GM19043 (cell line): ENCODE results near the gene TSEN54.

Experiments
- ATAC-seq: cut with Tn5 transposase; IDR thresholded peaks from one replicate; pipeline ENCODE4 v1.9.1; 2021; ENCODE audit warnings: low read depth; ENCODE audit not compliant: unreplicated experiment

The TSEN54 gene

DNA sequence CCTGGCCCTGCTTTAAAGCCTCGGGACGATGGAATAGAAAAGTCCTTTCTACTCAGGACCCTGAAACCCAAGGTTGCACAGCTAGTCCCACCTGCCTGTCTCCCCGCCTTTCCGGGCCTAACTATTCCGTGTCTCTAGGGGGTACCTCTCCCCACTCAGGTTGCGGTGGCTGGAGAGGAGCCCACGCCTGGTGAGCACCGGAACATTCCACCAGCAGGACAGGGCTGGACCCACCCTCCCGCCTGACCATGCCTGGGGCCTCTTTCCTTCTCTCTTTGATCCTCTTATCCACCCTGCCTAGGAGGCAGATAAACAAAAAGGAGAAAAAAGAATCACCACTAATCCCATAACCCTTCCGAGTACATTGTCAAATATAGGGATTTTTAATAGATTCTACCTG lies 20.0 kb downstream of the TSEN54 start:
- no peak for ATAC-seq

DNA sequence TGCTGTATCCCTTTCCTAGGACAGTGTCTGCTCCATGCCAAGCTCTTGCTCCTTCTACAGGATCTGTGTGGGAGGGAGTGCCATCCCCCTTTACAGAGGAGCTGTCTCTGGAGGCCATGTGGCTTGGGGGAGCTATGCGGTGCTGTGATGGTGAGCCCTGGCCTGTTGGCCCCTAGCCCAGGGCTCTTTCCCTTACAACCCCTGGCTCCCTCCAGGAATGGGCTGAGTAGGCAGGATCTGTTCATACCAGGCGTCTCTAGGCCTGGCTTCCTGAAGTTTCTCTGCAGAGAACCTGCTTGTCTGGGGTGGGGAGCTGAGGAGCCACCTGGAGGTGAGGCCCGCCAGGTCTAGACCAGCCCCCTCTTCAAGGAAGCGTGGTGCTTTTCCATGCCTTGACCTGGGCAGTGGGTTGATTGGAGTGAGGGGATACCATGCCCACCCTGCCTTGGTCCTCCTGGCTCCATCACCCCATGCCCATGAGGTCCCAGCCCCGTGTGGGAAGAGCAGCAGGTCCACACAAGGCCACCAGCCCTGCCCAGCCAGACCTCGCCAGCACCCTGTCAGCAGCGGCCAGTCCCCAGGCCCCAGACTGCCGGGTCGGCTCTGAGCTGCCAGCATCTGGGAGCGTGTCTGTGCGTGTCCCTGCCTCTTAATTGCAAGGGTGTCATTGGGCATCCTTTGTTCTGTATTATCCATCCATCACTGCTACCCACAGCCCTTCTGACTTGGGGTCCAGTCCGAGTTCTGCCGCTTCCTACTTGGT lies 23.8 kb downstream of the TSEN54 start:
- ATAC-seq: no peak

DNA sequence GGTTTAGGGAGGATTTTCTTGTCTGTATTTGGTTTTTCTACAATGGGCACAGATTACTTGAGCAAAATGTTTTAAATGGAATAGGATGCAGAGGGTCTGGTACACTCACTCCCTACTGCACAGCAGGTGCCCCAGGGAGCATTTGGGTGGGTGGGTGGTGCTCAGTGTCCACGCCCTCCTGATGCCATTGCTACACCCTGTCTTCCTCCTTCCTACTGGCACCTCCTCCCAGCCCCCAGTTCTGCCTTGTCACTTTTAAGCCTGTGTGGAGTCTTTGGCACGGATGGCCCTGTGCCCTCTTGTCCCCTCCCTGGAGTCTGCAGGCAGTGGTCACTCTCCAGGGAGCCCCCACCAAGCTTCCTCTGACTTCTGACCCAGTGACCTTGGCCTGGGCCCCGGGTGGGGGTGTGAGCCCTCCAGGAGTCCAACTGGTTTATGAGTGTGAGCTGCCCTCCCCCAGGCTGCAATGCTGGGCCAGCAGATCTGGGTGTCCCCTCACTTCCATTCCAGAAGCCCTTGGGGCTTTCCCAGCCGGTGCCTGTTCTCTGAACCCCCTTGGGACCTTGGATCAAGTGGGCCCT lies 24.7 kb downstream of the TSEN54 start:
- ATAC-seq: no peak

DNA sequence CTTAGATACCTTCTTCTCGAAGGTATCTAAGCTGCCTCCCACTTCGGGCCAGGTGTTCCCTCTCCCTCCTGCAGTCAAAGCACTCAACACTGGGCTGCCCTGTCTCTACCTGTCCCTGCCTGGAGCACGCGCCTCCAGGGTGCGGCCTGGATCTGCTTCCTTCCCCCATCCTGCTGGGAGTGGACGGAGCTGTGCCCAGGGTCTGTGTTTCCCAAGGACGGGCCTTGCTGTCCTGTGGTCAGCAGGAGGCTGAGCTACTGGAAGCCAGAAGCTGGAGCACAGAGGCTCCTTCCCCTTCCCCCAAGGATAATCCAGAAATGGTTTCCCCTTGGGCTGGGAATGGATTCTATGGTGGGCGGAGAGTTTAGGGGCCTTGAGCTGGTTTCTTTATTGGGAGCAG lies 25.9 kb downstream of the TSEN54 start:
- ATAC-seq: no peak

DNA sequence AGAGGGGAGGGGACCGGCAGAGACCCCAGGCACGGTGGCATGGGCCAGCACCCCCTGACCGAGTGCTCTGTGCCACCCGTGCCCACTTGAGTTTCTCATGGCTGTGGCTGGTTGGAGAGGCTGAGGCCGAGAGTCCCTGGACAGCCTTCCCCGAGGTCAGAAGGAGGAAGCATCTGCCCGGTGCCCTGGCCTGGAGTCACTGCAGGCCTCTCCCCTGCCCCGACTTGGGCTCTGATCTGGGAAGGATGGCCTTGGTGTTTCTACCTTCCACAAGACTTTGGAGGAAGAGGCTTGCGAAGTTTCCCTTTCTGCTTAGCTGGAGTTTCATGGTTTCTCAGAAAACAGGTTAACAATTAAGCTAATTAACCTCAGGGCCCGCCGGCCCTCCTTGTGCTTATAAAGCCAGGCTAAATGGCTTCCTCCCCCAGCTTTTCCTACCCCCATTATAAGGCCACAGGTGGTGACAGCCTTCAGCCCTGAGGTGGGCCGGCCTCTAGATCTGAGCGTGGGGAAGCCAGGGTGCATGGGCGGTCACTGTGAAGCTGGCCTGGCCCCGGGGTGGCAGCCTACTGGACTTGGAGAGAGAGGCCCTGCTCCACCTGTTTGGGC lies 26.5 kb downstream of the TSEN54 start:
- ATAC-seq: no peak

DNA sequence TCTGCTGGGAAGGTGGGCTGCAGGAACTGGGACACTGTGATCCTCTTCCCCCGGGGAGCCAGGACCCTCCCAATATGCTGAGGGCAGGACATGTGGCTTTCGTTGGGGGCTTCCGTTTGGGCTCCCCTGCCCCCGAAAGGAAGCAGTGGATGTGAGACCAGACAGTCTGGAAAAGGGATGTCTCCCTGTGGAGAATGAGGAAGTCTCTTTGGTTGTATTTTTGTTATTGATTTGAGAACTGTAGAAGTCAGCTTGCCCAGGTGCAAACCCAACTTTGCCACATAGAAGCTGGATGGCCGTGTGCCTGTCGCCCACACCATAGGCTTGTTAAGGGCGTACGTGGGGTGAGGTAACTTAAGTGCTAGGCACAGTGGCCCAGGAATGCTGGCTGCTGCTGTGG lies 27.9 kb downstream of the TSEN54 start:
- no peak for ATAC-seq

DNA sequence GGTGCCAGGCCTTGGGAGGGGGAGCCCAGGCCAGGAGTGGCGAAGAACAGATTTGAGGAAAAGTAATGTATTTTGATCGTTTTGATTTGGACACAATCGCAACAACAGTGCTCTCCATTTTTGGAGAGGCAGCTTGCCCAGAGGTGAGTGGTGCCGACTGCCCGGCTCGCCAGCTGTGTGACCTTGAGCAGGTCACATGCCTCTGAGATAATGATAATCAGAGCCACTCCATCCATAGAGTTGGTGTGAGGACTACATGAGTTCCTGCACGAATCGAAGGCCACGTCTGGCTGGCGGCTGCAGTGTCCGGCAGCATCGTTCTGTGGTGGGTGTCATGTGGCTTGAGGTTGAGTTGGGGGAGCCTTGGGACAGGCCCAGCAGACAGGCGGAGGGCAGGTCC lies 29.9 kb downstream of the TSEN54 start:
- no peak for ATAC-seq

DNA sequence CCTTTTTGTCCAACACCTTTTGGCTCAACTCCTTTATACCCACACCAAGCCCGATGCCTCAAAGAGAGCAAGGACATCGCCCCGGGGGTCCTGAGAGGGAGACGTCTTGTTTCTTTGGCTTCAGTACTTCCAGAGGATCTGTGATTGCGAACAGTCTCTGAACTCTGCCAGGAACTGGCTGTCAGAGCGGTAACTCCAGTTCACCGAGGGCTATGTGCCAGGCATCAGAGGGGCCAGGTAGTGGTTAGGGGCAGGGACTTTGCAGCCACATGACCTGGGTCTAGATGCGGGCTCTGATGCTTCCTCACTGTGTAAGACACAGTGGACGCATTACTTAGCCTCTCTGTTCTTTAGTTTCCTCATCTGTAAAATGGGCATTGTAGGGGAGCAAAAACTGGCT lies 30.8 kb downstream of the TSEN54 start:
- ATAC-seq: no peak

DNA sequence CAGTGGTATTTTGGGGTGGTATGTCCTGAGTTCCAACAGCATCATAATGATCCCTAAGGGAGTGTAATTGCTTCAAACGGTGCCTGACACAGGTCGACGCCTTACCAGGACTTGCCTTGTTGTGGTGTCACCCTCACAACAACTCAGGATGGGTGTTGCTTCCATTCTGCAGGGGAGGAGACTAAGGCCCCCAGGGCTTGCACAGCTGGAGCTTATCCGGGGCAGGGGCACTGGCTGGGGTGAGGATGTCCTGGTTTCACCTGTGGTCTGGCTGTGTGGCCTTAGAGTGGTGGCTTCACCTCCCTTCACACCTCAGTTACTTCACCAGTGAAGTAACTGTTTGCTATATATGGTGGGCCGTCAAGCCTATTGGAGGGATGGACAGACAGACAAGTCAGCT lies 32.5 kb downstream of the TSEN54 start:
- ATAC-seq: no peak

DNA sequence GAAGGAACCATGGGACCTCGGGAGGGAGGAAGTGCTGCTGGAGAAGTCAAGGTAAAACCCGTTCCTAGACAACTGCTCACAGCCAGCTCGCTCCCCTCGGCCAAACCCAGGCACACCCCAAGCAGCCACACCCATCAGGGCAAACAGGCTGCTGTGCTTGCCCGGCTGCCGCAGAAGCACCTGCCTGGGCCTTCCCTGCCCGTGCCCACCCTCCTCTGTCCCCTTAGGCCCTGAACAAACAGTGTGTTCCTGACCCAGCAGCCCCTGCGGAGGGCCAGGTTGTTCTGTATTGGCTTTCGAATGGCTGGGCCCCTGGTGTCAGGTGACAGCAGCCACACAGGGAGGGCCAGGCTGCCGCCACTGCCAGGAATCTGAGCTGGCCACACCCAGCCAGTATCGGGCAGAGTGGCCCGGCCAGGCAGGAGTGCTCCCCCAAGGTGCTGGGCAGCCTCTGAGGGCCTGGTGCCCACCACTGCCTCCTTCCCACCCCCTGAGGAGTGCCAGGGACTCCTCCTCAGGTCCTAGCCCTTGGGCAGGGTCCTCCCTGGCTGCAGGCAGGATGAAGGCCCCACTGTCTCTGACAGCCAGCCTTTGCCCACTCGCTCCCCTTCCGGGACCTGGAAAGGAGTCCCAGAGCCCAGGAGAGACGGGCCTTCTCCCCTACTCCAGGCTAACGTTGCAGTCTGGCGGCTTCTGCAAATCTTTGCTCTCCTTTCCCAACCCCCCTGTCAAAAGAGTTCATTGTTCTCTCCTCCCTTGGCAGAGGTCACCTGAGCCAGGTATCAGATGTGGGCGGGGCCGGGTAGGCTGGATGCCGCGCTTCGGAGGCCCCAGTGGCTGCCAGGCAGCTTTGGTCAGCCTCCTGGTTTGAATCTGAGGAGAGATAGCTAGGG lies 33.2 kb downstream of the TSEN54 start:
- ATAC-seq: no peak

DNA sequence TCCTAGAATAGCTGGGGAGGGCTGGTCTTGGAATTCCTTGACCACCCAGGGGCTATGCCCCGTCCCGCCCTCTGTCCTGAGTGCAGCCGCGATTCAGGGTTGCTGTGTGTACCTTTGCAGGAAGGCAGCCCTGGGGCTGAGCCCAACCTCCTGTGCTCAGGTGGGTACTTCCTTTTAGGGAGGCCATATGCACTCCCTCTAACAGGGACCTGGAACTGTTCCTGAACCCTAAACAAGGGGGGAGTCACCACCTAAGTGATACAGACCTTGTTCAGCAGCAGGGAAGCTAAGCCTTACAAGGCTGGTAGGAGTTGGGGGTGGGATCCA lies 33.8 kb downstream of the TSEN54 start:
- ATAC-seq: no peak

DNA sequence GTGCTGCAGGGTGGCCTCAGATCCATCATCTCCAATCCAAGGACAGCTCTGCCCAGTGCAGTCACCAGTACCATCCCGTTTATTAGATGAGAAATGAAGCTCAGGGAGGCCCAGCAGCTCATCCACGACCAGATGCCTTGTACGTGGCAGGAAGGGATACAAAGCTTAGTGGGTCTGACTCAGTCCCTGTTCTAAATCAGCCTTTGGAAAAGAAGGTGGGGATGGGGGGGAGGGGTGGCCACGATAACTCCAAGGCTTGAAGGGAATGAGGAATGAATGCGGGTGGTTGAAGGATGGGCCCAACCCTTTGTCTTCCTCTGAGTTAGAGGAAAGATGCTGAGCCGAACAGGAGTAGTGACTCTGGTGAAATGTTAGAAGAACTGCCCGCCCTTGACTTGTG lies 34.9 kb downstream of the TSEN54 start:
- no peak for ATAC-seq

DNA sequence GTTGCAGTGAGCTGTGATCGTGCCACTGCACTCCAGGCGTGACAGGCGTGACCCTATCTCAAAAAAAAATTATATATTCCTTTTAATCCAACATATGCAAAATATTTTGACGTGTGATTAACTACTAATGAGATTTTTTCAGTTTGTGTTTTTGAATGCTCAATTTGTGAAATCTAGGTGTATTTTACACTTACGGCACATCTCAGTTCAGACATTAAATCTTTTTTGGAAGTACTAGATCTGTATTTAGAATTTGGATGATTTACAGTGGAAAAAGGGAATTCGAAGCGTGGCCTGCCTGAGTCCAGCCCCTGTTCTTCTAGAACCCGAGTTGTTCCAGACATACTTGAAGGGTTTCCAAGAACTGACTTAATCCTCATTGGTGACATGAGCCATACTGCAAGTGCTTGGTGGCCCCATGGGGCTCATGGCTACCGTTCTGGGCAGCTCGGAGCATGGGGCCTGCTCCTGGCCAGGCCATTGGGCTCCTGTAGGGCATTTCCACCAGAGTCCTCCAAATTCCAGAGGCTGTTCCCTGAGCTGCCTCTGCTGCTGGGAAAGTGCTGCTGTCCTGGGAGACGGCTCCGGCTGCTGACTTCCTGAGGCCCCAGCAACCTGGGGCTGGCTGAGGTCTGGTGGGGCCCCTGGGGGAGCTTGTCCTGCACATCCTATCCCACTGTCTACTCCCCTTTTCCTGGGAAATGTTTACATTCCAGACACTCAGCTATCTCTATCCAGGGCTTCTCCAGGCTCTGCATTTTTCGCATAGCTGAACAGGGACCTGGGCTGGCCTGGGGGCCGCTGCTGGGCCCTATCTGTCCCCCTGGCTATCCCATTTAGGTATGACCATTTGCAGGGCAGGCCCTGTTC lies 36.3 kb downstream of the TSEN54 start:
- ATAC-seq: no peak

DNA sequence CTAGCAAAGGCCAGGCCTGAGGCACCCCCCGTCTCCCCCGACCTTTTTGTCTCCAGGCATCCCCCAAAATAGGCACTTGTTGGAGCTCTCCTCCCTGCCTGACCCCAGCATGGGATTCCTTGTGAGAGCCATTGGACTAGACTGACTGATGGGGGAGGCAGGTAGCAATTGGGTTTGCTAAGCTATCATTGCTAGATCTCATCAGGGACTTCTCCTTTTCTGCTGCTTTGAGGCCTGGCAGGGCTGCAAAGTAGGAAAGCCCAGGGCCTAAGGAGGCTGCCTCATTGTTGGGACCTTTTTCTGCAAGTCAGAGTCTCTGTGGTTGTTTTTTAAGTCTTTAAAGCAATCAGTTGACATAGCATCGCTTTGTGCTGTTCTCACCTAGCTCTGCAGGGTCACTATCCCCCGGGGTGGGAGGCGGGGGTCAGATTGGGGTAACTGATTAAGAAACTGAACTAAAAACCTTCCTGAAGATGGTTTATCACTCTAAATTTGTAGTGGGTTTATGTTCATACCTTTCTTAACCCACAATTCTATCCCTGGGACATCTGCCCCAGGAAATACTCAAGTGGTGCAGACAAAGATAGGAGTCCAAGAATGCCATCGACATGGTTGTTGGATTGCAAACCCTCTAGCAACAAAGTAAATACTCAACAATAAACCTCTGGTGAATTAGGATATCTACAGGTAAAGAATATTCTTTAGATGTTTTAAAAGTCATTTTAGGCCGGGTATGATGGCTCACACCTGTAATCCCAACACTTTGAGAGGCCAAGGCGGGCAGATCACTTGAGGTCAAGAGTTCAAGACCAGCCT lies 37.2 kb downstream of the TSEN54 start:
- ATAC-seq: no peak

DNA sequence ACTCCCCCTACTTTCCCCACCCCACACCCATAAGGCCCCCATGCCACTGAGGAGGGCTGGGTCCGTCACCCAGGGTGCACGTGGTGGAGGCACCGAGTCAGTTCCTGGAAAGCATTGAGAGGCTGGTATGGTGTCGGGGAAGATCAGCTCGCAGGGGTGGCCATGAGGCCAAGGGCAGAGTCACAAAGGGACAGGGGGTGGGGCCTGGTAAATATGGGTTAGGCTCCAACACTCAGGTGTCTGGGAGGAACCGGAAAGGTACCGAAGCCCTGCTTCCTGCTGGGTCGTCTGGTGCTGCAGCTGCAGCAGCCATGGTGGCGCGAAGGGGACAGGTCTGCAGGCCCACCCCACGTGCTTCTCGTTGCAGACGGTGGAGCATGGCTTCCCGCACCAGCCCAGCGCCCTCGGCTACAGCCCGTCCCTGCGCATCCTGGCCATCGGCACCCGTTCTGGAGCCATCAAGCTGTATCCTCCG lies 39.4 kb downstream of the TSEN54 start:
- ATAC-seq: no peak

DNA sequence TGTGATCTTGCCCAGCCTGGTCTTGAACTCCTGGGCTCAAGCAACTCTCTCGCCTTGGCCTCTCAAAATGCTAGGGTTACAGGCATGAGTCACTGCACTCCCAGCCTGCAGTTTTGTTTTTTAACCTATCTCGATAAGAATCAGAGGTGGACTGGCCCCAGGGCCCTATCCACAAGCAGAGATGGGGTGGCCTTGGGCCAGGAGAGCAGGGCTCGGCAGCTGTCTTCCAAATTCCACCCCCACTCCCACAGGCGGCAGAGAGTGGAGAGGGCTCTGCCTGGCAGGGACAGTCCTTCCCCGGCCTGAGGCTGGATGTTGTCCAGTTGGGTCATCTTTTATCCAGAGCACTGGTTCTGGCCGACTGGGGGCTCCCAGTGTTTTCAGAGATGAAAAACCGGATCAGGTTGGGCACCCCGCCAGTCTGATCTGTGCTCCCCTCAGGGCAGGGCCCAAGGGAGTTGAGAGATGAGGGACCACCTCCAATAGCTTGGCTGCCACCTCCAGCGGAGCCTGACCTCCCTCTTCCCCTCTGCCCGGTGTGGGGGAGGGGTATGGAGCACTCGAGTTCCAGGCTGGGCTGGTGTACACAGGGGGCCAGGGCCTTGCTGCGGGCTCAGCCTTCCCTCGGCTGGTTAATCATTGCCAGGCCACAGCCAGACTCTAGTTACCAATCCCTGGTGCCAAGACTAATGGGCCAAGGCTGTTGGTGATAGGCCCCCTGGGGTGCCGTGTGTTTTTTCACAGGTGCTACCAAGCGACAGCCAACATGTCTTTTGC lies 40.9 kb downstream of the TSEN54 start:
- ATAC-seq: no peak

DNA sequence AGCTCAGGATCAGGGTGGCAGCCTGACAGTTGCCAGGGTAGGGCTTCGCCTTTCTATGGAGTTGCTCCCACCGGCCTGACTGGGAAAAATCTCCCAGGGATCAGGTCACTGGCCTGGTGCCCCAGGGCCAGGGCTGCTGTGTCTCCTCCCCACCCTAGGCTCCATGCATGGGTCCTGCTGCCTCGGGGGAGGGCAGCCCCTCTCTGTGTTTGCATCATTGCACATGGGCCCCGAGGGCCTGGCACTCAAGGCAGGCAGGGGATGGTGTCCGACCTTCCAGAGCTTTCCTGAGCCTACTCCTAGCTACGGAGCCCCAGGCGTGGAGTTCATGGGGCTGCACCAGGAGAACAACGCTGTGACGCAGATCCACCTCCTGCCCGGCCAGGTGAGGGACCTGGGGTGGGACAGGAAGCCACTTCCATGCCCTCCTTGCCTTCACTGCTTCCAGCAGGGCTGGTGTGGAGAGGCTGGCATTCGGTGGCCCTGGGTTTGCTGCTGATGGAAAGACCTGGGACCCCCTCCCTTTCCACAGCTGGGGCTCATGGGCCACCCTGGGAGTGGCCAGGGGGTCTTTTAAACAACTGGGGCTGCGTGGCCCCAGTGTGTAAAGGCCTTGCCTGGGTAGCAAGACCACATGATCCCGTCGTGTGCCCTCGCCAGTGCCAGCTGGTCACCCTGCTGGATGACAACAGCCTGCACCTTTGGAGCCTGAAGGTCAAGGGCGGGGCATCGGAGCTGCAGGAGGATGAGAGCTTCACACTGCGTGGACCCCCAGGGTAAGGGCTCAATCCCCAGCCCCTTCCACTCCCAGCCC lies 41.7 kb downstream of the TSEN54 start:
- ATAC-seq: no peak
